Gastroesophageal sphincter (tissue), 4 donors: ENCODE data around the gene HBG1. TPM values are rescaled to one million over a fixed set of nuclear protein-coding genes. Genes with fewer than 3 reads are reported as not detected.

Source experiments
- ATAC-seq: fragments of 150-250 bp; one replicate; pipeline ENCODE4 v1.9.1; 2016; ENCODE audit warnings: mild to moderate bottlenecking, moderate library complexity
- H3K27ac ChIP-seq, 4 donors: fragments of 200-600 bp; sonication (generic) in 3 of 4; 1 replicate in 3 of 4; 2 replicates in 1 of 4; pipeline ENCODE4 v1.5.1; 2016 to 2019
- H3K27me3 ChIP-seq: fragments of 200-600 bp; sonication (generic); one replicate; pipeline ENCODE4 v1.5.1; 2019
- H3K36me3 ChIP-seq, 2 donors: fragments of 200-600 bp; sonication (generic); one replicate each; pipeline ENCODE4 v1.5.1; 2019; ENCODE audit warnings: control low read depth in 1 of 2
- H3K4me1 ChIP-seq, 3 donors: fragments of 200-600 bp; sonication (generic); 1 replicate in 2 of 3; 2 replicates in 1 of 3; pipeline ENCODE4 v1.5.1; 2016 to 2019; ENCODE audit warnings: control low read depth in 2 of 3
- H3K4me3 ChIP-seq, 2 donors: fragments of 200-600 bp; sonication (generic); one replicate each; pipeline ENCODE4 v1.5.1; 2019; ENCODE audit warnings: mild to moderate bottlenecking in 1 of 2, moderate library complexity in 1 of 2
- H3K9me3 ChIP-seq, 3 donors: fragments of 200-600 bp; sonication (generic); one replicate each; pipeline ENCODE4 v1.5.1; 2017 to 2019; ENCODE audit warnings: control low read depth in 2 of 3
- CTCF ChIP-seq, 4 experiments: fragments of 200-600 bp in 2 of 4; fragments of 450-650 bp in 2 of 4; sonication (generic) in 1 of 4; IDR thresholded peaks; one replicate each; pipeline ENCODE4 v1.5.1; 2017 to 2019; ENCODE audit warnings: antibody characterized with exemption in 4 of 4, mild to moderate bottlenecking in 2 of 4, moderate library complexity in 2 of 4
- EP300 ChIP-seq: sonication (generic); formaldehyde crosslinking; IDR thresholded peaks from one replicate; pipeline ENCODE4 v1.6.1; 2017; ENCODE audit warnings: antibody characterized with exemption, mild to moderate bottlenecking
- POLR2A ChIP-seq, 2 donors: fragments of 450-650 bp; IDR thresholded peaks; one replicate each; pipeline ENCODE4 v1.6.1; 2017; ENCODE audit warnings: antibody characterized with exemption in 2 of 2, mild to moderate bottlenecking in 2 of 2, moderate library complexity in 1 of 2
- POLR2AphosphoS5 ChIP-seq: sonication (generic); formaldehyde crosslinking; IDR thresholded peaks from one replicate; pipeline ENCODE4 v1.6.1; 2017; ENCODE audit warnings: antibody characterized with exemption
- WGBS, 2 donors: methylation state at CpG; one replicate each; pipeline ENCODE4 v1.1.5; 2018; ENCODE audit warnings: low coverage in 1 of 2; 5-methylcytosine and 5-hydroxymethylcytosine counted together
- total RNA-seq, 4 donors: library from RNA; depleted of rRNA; stranded (reverse); fragments of >200 nt; gene quantifications; one replicate each; pipeline ENCODE4 v1.1.0, GENCODE V29; 2016

The HBG1 gene
- total RNA-seq, 4 donors from 2014 or later, result not detected

DNA sequence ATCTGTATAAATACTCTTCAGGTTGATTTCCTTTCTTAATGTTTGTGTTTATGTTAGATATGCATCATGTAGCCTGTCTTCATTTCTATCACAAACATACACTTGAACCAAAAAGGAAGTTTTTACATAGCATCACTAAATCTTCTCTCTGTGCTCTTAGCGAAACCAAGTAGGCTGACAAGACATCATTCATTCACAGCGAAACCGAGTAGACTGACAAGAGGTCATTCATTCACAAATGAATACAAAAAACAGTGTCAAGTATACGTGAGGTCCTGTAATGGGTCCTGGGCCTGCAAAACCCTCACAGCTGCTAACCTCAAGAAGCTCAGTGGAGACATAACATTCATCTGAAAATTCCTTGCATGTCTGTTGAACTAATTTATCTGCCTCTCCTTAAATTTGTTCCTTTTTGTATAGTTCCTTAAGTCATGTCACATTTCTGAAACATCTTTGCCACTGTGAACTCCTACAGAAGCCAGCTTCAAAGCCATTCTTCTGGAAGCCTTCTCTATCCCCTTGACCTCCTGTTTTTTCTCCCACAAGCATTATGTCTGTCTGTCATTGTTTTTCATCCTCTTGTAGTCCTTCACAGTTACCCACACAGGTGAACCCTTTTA, 29.9 kb upstream of the HBG1 start:
- H3K27me3 ChIP-seq, result no peaks in the 10 kb centered on the region
- no peak for ATAC-seq
- H3K4me1 ChIP-seq, result peaks cover 0 to 6% (median 0%) of the 10 kb centered on the region in 3 donors
- H3K36me3 ChIP-seq, result no peaks in the 10 kb centered on the region
- H3K9me3 ChIP-seq, result no peaks in the 10 kb centered on the region
- no peak overlapping the region for H3K4me3 ChIP-seq
- no peak overlapping the region for H3K27ac ChIP-seq
- WGBS, 2 donors, result 72 to 80% methylated on average over 4 of the region's 4 CpGs
- no peak for TF ChIP-seq EP300
- TF ChIP-seq POLR2A (IDR thresholded peaks at IDR 0.05), result no peak
- TF ChIP-seq POLR2AphosphoS5, result no peak
- TF ChIP-seq CTCF (IDR thresholded peaks at IDR 0.05), result no peak

- Histone ChIP-seq H3K9me3 (no peaks in the 10 kb centered on the region), H3K4me3 (no peak overlapping the region), H3K27ac (no peak overlapping the region), H3K27me3 (no peaks in the 10 kb centered on the region), H3K4me1 (peaks cover 0 to 6% (median 0%) of the 10 kb centered on the region in 3 donors), H3K36me3 (no peaks in the 10 kb centered on the region)
- TF ChIP-seq CTCF (IDR thresholded peaks at IDR 0.05) (no peak), POLR2AphosphoS5 (no peak), EP300 (no peak), POLR2A (IDR thresholded peaks at IDR 0.05) (no peak)
- WGBS, 2 donors, result 55 to 83% methylated on average over 1 of the region's 1 CpG
- ATAC-seq, result no peak
Measured at GRCh38 chr11:5277807-5278382, 28.2 kb upstream of the HBG1 start.

- Histone ChIP-seq H3K4me3 (no peak overlapping the region), H3K9me3 (no peaks in the 10 kb centered on the region), H3K27ac (no peak overlapping the region), H3K36me3 (no peaks in the 10 kb centered on the region), H3K27me3 (no peaks in the 10 kb centered on the region), H3K4me1 (peaks cover 0 to 6% (median 0%) of the 10 kb centered on the region in 3 donors)
- ATAC-seq, result no peak
- 66 to 83% methylated on average over 1 to 2 of the region's 2 CpGs for WGBS, 2 donors
- no peak for TF ChIP-seq EP300
Measured at GRCh38 chr11:5276697-5277096, 27.0 kb upstream of the HBG1 start.

- Histone ChIP-seq H3K36me3 (no peaks in the 10 kb centered on the region), H3K4me3 (no peak overlapping the region), H3K27ac (no peak overlapping the region), H3K4me1 (peaks cover 0 to under 1% (median 0%) of the 10 kb centered on the region in 3 donors), H3K9me3 (no peaks in the 10 kb centered on the region), H3K27me3 (no peaks in the 10 kb centered on the region)
- ATAC-seq, result no peak
- WGBS, 2 donors, result 52 to 61% methylated on average over 5 to 6 of the region's 6 CpGs
- TF ChIP-seq POLR2A (IDR thresholded peaks at IDR 0.05) (no peak), EP300 (no peak), POLR2AphosphoS5 (no peak), CTCF (IDR thresholded peaks at IDR 0.05) (no peak)
Measured at GRCh38 chr11:5275369-5276110, 25.9 kb upstream of the HBG1 start.

DNA sequence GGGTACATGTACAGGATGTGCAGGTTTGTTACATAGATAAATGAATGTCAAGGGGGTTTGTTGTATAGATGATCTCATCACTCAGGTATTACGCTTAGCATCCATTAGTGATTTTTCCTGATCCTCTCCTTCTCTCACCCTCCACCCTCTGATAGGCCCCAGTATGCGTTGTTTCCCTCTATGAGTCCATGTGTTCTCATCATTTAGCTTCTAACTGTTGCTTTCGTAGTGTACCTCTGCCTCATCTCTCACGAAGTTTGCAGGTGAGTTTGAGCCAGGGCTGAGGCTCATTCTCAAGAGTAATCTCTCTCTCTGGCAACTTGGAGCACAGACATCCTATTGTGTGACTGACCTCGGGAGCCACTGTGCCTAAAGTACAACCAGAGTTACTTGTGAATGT, 24.7 kb upstream of the HBG1 start:
- Histone ChIP-seq H3K9me3 (no peaks in the 10 kb centered on the region), H3K4me3 (no peak overlapping the region), H3K27ac (no peak overlapping the region), H3K36me3 (no peaks in the 10 kb centered on the region), H3K27me3 (no peaks in the 10 kb centered on the region), H3K4me1 (no peaks in the 10 kb centered on the region)
- TF ChIP-seq POLR2AphosphoS5, result no peak
- no peak for TF ChIP-seq CTCF (IDR thresholded peaks at IDR 0.05)
- TF ChIP-seq EP300, result no peak
- no peak for TF ChIP-seq POLR2A (IDR thresholded peaks at IDR 0.05)
- WGBS, 2 donors, result 78 to 79% methylated on average over 4 to 5 of the region's 5 CpGs
- no peak for ATAC-seq
